Activated T-cell treated with anti-CD3 and anti-CD28 coated beads, Interleukin-2, amount 50 U/mL, for 4 hours (primary cell): ENCODE measurements around the gene ZNF287. TPM values are rescaled to one million over a fixed set of nuclear protein-coding genes. Genes with fewer than 3 reads are reported as not detected.
"Not testable (repeated sequence)": the region's sequence is repeated elsewhere in the genome, so short reads cannot be mapped to it uniquely, and the experiment has no call there.

ENCODE experiments used
- ATAC-seq, 2 donors: fragments of 200-7000 bp; cut with Tn5 transposase; one replicate each; pipeline ENCODE4 v1.10.0; 2021
- DNase-seq: peaks from one replicate; pipeline ENCODE4 v3.0.0-alpha.2; 2020
- H3K27me3 Mint-ChIP-seq: one replicate; pipeline ENCODE4 v1.8.0; 2021; ENCODE audit warnings: low read depth, mixed read lengths
- H3K36me3 Mint-ChIP-seq: one replicate; pipeline ENCODE4 v1.8.0; 2022; ENCODE audit warnings: mixed read lengths; ENCODE audit not compliant: insufficient read depth
- H3K4me1 Mint-ChIP-seq: one replicate; pipeline ENCODE4 v1.8.0; 2021; ENCODE audit warnings: low read depth, mixed read lengths
- H3K4me3 Mint-ChIP-seq: one replicate; pipeline ENCODE4 v1.8.0; 2021; ENCODE audit warnings: mild to moderate bottlenecking, moderate library complexity, mixed read lengths
- H3K9me3 Mint-ChIP-seq: one replicate; pipeline ENCODE4 v1.8.0; 2021; ENCODE audit warnings: mixed read lengths
- total RNA-seq, 3 donors: library from RNA; stranded (reverse); gene quantifications; one replicate each; pipeline ENCODE4 v1.2.1, GENCODE V29; 2021

Gene ZNF287
- total RNA-seq, 3 donors from 2014 or later, result 7.9 to 11.1 (median 10.5) TPM

DNA sequence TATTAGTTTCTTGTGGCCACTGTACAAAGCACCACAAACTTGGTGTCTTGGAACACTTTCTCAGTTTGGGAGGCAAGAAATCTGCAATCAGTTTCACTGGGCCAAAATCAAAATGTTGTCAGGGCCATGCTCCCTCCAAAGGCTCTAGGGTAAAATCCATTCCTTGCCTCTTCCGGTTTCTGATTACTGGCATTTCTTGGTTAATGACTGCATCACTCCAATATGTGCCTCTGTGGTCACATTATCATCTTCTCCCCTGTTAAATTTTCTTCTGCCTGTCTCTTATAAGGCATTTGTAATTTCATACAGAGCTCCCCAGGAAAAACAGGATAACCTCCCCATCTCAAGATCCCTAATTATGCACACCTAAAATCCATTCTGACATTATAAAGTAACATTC, 34.8 kb downstream of the ZNF287 start:
- H3K36me3 Mint-ChIP-seq, result no peaks in the 10 kb centered on the region
- H3K4me1 Mint-ChIP-seq, result peaks cover 21% of the 10 kb centered on the region
- DNase-seq, result no peak
- H3K9me3 Mint-ChIP-seq, result no peaks in the 10 kb centered on the region
- ATAC-seq, result no peak
- no peak overlapping the region for H3K4me3 Mint-ChIP-seq
- H3K27me3 Mint-ChIP-seq, result peaks cover 9% of the 10 kb centered on the region

DNA sequence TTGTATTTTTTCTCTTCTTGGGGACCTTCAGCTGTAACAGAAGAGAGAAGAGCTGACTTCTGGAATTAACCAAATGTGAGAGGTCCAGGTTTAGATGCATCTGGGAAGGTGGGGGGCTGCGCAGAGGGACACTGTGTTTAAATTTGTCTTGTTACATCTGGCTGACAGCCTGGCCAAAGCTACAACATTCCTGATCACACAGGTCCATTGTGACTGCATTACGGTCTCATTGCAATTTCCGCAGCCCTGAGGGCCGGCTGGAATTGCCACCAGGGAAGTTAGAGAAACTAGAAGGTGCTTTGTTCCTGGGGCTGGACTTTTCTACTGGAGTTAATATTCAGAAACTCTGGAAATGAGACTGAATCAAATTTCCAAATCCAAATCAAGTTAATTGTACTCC, 39.1 kb downstream of the ZNF287 start:
- peaks cover 31% of the 10 kb centered on the region for H3K27me3 Mint-ChIP-seq
- H3K36me3 Mint-ChIP-seq, result no peaks in the 10 kb centered on the region
- peaks cover 2% of the 10 kb centered on the region for H3K4me1 Mint-ChIP-seq
- H3K4me3 Mint-ChIP-seq, result no peak overlapping the region
- DNase-seq (no peak), ATAC-seq (no peak)
- no peaks in the 10 kb centered on the region for H3K9me3 Mint-ChIP-seq

DNA sequence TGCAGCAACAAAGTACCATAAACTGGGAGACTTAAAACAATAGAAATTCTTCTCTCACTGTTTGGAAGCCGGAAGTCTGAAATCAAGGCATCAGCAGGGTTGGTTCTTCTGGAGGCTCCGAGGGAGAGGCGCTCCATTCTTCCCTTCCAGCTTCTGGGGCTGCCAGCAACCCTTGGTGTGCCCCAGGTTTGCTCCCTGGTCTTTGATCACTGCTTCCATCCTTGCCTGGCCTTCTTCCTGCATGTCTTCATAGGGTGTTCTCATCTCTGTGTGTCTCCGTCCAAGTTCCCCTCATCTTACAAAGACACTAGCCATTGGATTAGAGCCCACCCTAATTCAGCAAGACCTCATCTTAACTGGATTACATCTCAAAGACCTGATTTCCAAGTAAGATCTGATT, 41.7 kb downstream of the ZNF287 start:
- H3K27me3 Mint-ChIP-seq, result peaks cover 32% of the 10 kb centered on the region
- DNase-seq, result no peak
- H3K4me3 Mint-ChIP-seq, result no peak overlapping the region
- H3K36me3 Mint-ChIP-seq, result no peaks in the 10 kb centered on the region
- H3K9me3 Mint-ChIP-seq, result no peaks in the 10 kb centered on the region
- H3K4me1 Mint-ChIP-seq, result no peaks in the 10 kb centered on the region
- no peak for ATAC-seq

DNA sequence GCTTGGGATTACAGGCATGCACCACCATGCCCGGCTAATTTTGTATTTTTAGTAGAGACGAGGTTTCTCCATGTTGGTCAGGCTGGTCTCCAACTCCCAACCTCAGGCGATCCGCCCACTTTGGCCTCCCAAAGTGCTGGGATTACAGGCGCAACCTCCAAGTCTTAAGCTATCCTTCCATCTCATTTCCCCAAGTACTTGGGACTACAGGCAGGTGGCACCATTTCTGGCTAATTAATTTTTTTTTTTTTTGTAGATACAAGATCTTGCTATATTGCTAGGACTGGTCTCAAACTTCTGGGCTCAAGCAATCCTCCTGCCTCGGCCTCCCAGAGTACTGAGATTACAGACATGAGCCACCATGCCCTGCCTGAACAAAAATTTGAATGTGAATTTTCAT, 43.4 kb downstream of the ZNF287 start:
- not testable (repeated sequence) for H3K4me1 Mint-ChIP-seq, ATAC-seq, H3K36me3 Mint-ChIP-seq, H3K9me3 Mint-ChIP-seq, DNase-seq, H3K4me3 Mint-ChIP-seq
- peaks cover 37% of the 10 kb centered on the region for H3K27me3 Mint-ChIP-seq

DNA sequence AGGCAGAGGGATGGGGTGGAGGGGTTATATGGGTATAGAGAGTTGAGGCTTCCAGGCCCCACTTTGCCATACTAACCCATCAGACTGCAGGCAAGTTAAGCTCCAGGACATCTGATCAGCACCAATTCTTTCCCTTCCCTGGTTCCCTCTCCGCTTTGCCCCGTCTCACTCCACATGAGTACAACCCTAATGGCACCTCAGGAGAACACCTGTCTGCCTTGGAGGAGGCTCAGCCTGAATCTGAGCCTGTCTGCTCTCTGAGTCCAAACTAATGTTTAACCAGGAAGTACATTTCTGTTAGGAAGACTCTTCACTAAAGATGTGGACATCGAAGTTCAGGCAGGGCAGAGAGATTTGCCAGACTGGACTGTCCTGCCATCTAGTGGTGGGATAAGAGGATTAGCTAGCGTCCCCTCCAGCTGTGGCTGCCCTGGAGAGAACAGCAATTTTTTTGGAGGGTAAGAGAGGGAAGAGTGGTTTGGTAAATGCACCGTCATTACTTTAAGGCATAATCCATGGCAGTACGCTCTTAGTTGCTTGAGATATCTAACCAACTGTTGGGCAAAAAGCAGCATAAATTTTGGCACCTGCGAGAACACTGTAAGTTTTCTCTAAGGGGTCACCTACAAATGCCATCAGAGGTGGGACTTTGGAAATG, 47.8 kb downstream of the ZNF287 start:
- Mint-ChIP-seq H3K4me3 (no peak overlapping the region), H3K9me3 (no peaks in the 10 kb centered on the region), H3K36me3 (no peaks in the 10 kb centered on the region), H3K4me1 (peaks cover 3% of the 10 kb centered on the region), H3K27me3 (peaks cover 28% of the 10 kb centered on the region)
- DNase-seq (peak; percentile 55), ATAC-seq (peak; percentile 90 to 95)

DNA sequence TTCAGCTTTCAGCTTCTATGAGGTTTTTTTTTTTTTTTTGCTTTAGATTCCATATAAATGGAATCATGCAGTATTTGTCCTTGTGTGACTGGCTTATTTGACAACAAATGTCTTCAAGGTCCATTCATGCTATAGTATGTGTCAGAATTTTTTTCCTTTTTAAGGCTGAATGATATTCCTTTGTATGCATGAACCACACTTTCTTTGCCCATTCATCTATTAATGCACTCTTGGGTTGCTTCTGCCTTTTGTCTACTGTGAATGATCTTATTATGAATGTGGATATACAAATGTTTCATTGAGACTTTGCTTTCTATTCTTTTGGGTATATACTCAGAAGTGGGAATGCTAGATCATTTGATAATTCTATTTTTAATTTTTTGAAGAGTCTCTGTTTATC, 50.0 kb downstream of the ZNF287 start:
- Mint-ChIP-seq H3K27me3 (peaks cover 25% of the 10 kb centered on the region), H3K4me1 (peaks cover 3% of the 10 kb centered on the region), H3K36me3 (no peaks in the 10 kb centered on the region), H3K9me3 (no peaks in the 10 kb centered on the region), H3K4me3 (no peak overlapping the region)
- DNase-seq (no peak), ATAC-seq (no peak)

DNA sequence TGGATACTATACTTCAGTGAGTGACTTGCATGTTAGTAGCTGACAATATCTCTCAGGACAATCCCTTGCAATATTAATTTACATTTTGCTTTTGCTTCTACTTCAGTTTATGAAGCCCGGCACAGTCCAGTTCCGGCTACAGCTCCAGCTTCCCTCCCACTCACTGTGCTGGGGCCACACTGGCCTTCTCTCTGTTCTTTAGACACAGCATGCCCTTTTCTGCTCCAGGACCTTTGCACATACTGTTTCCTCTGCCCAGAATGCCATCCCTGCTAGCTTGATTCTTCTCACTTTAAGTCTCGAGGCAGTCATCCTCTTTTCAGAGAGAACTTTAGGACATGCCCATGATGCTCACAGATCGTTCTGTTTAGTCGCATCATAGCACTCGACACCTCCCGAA, 51.5 kb downstream of the ZNF287 start:
- ATAC-seq, result no peak

DNA sequence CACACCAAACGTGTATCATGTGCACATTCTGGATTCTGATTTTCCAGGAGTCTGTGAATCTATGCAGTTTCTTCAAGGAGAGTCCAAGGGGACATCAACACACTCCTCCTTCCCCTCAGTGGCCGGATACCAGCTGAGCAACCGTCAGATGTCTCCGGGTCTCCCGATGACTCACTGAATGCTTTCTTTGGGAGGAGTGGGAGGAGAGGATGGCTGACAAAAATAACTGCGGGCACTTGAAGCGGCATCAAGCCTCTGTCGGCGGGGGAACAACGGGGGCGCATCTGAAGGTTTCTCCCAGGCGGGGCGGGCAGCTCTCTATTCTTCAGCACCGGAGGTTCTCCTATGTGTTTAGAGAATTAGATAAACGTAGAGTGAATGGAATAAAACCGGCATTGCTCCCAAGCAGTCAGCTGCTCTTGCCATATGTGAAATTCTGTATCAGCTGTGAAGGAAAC, 52.4 kb downstream of the ZNF287 start:
- DNase-seq (no peak), ATAC-seq (no peak)
- H3K9me3 Mint-ChIP-seq, result no peaks in the 10 kb centered on the region
- H3K36me3 Mint-ChIP-seq, result no peaks in the 10 kb centered on the region
- H3K4me3 Mint-ChIP-seq, result no peak overlapping the region
- H3K27me3 Mint-ChIP-seq, result peaks cover 25% of the 10 kb centered on the region
- peaks cover 3% of the 10 kb centered on the region for H3K4me1 Mint-ChIP-seq

More for the DNA sequence above, 51.5 kb downstream of the ZNF287 start:
- H3K9me3 Mint-ChIP-seq, result no peaks in the 10 kb centered on the region
- H3K27me3 Mint-ChIP-seq, result peaks cover 25% of the 10 kb centered on the region
- peaks cover 3% of the 10 kb centered on the region for H3K4me1 Mint-ChIP-seq
- no peak for DNase-seq
- no peaks in the 10 kb centered on the region for H3K36me3 Mint-ChIP-seq
- H3K4me3 Mint-ChIP-seq, result no peak overlapping the region

DNA sequence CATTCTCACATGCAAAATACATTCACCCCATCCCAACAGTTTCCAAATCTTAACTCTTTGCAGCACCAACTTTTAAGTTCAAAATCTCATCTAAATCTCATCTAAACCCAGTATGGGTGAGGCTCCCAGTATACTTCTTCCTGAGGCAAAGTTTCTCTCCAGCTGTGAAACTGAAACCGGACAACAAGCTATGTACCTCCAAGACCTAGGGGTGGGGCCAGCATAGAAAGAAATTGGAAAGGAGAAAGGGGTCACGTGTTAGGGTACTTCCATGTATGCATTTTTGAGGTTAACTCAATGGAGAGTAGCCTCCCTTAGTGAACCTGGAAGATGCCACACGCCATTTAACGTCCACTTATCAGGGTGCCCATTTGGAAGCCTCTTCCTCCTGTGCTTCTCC, 53.1 kb downstream of the ZNF287 start:
- no peaks in the 10 kb centered on the region for H3K4me1 Mint-ChIP-seq
- H3K36me3 Mint-ChIP-seq, result no peaks in the 10 kb centered on the region
- H3K4me3 Mint-ChIP-seq, result no peak overlapping the region
- H3K27me3 Mint-ChIP-seq, result peaks cover 19% of the 10 kb centered on the region
- no peaks in the 10 kb centered on the region for H3K9me3 Mint-ChIP-seq
- DNase-seq (no peak), ATAC-seq (no peak)

DNA sequence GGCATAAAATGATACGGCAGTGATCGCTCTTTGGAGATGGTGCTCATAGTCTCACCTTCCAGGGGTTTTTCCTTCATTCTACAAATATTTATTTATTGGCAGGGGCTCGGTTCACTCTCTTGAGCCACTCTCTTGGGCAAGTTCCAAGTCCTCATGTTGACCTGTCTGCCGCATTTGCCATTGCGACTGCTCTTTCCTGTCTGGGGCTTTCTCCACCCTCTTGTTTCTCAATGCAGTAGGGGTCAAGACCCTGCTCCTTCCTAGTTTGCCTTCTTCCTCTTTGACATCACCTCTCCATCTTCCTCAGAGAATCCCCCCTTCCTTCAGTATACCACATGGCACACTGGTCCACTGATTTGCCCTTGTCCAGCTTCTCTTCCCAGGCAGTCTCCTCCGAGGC, 55.1 kb downstream of the ZNF287 start:
- Mint-ChIP-seq H3K4me1 (no peaks in the 10 kb centered on the region), H3K9me3 (no peaks in the 10 kb centered on the region), H3K4me3 (no peak overlapping the region), H3K27me3 (peaks cover 13% of the 10 kb centered on the region), H3K36me3 (no peaks in the 10 kb centered on the region)
- ATAC-seq (no peak), DNase-seq (no peak)

DNA sequence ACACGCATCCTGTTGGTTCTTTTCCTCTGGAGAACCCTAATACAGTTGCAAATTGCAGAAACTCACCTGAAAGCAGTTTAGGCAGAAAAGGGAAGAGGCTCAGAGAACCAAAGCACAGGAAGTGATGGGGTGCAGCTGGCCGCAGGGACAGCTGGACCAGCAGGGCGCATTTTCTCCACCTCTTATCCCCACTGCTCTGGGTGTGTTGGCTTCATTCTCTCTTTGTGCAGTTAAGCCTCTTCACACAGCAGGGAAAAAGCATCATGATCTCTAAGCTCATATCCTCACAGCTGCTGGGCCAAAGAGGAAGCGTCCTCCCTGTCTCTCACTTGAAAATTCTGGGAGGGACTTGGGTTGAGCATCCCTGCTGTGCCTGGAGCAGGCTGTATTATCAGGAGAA, 57.0 kb downstream of the ZNF287 start:
- no peaks in the 10 kb centered on the region for H3K9me3 Mint-ChIP-seq
- no peak overlapping the region for H3K4me3 Mint-ChIP-seq
- H3K27me3 Mint-ChIP-seq, result peaks cover 7% of the 10 kb centered on the region
- H3K36me3 Mint-ChIP-seq, result no peaks in the 10 kb centered on the region
- ATAC-seq, result no peak
- no peak for DNase-seq
- H3K4me1 Mint-ChIP-seq, result no peaks in the 10 kb centered on the region

DNA sequence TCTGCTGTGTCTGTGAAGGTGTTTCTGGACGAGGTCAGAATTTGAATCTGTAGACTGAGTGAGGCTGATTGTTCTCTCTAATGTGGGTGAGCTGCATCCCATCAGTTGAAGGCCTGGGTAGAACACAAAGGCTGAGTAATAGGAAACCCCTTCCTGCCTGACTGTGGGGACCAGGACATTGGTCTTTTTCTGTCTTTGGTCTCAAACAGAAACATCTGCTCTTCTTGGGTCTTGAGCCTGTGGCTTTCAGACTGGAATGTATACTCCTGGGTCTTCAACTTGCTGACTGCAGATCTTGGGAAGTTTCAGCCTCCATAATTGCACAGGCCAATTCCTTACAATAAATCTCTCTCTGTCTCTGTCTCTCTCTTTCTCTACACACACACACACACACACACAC, 57.4 kb downstream of the ZNF287 start:
- no peak overlapping the region for H3K4me3 Mint-ChIP-seq
- H3K4me1 Mint-ChIP-seq, result no peaks in the 10 kb centered on the region
- no peaks in the 10 kb centered on the region for H3K36me3 Mint-ChIP-seq
- no peak for ATAC-seq
- H3K27me3 Mint-ChIP-seq, result peaks cover 7% of the 10 kb centered on the region
- DNase-seq, result no peak
- no peaks in the 10 kb centered on the region for H3K9me3 Mint-ChIP-seq

DNA sequence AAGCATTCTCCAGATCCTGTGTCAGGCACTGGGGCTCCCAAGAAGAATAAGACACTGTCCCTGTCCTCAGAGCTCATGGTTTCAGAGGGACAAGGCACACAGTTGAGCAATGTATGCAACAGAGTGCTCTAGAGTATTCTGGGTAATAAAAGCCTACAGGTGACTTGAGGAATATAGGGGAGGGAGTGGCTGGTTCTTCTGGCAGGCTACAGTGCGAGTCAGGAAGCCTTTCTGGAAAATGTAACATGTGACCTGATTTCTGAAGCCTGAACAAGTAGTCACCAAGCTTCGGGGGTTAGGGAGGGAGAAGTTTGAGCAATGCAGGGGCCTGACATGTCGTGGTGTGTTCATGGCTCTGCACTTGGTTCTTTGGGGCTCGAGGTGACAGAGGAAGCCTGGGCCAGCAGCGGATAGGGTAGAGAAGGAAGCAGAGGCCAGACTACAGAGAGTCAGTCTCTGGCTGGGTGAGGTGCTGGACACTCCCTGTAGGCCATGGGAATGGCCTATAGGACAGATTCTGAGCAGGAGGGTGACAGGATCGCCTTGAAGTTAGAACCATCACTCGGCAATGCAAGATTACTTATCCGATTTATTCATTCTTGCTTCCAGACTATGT, 61.0 kb downstream of the ZNF287 start:
- no peak for DNase-seq
- ATAC-seq, result no peak
- H3K4me3 Mint-ChIP-seq, result no peak overlapping the region
- no peaks in the 10 kb centered on the region for H3K9me3 Mint-ChIP-seq
- H3K36me3 Mint-ChIP-seq, result no peaks in the 10 kb centered on the region
- H3K4me1 Mint-ChIP-seq, result no peaks in the 10 kb centered on the region
- no peaks in the 10 kb centered on the region for H3K27me3 Mint-ChIP-seq

DNA sequence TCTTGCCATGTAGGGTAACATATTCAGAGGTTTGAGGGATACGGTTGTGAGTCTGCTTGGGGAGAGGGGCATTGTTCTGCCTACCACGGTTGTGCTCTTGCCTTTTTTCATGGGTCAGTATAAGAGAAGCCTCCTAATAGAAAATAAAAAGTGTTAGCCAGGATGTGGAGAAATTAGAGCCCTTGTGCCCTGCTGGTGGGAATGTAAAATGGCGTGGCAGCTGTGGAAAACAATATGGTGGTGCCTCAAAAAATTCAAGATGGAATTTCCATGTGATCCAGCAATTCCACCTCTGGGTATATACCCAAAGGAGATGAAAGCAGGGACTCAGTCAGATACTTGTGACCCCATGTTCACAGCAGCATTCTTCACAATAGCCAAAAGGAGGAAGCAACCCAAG, 62.8 kb downstream of the ZNF287 start:
- no peak for ATAC-seq
- no peaks in the 10 kb centered on the region for H3K4me1 Mint-ChIP-seq
- H3K27me3 Mint-ChIP-seq, result no peaks in the 10 kb centered on the region
- DNase-seq, result no peak
- H3K4me3 Mint-ChIP-seq, result no peak overlapping the region
- H3K36me3 Mint-ChIP-seq, result no peaks in the 10 kb centered on the region
- no peaks in the 10 kb centered on the region for H3K9me3 Mint-ChIP-seq

DNA sequence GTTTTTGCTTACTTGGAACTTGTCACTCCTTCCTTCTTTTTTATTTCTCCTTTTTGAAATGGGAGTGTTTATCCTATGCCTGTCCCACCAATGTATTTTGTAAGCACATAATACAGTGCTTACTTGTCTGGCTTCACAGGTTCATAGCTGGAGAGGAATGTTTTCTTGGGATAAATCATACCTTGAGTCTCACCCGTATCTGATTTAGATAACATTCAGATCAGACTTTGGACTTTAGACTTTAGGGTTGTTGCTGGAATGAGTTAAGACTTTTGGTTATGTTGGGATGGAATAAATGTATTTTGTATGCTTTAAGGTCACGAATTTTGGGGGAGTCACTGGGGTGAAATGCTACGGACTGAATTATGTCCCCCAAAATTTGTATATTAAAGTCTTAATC, 64.0 kb downstream of the ZNF287 start:
- Mint-ChIP-seq H3K36me3 (no peaks in the 10 kb centered on the region), H3K9me3 (no peaks in the 10 kb centered on the region), H3K27me3 (no peaks in the 10 kb centered on the region), H3K4me3 (no peak overlapping the region), H3K4me1 (no peaks in the 10 kb centered on the region)
- ATAC-seq, result no peak
- no peak for DNase-seq
